ENCODE data around the gene FMN2. TPM values are rescaled to one million over a fixed set of nuclear protein-coding genes. Genes with fewer than 3 reads are reported as not detected.

The FMN2 gene
- total and polyA plus RNA-seq, 2 experiments from 2014 or later = 0.97 TPM; not detected in 1

DNA sequence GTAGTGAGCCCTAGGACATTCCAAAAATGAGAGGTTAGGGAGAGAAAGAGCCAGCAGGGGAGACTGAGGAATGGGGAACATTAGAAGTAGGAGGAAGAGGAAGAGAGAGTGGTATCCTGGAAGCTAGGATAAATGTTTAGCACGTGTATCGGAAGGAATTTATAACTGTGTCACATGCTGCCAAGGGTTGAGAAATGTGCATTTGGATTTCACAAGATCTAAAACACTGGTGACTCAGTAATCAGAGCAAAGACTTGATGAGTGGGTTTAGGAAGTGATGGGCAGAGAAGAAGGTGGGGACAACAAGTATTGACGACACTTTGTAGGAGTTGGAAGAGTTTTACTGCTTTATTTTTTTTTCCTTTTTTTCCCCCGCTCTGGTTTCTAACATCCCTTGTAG is 193.9 kb downstream of the FMN2 start:
- no peak overlapping the region for H3K4me3 ChIP-seq
- whole genome bisulfite sequencing (ENCODE audit: low lambda C conversion rate, missing lambda C conversion rate) = 93% methylated on average over 4 of the region's 4 CpGs
- no peaks in the 10 kb centered on the region for H3K36me3 ChIP-seq (replicated peaks; ENCODE audit: insufficient read depth, low read depth)
- H3K4me2 ChIP-seq = no peak overlapping the region
- no peaks in the 10 kb centered on the region for H3K27me3 ChIP-seq
- no peak for DNase-seq (ENCODE audit: low spot score)
- no peaks in the 10 kb centered on the region for H3K9me2 ChIP-seq (replicated peaks; ENCODE audit: insufficient read depth)
- H3K4me1 ChIP-seq (ENCODE audit: insufficient read depth) = peaks cover 16% of the 10 kb centered on the region
- no peaks in the 10 kb centered on the region for H3K79me2 ChIP-seq
- no peaks in the 10 kb centered on the region for H3K9me3 ChIP-seq (ENCODE audit: low read depth)
- H2AFZ ChIP-seq = no peak overlapping the region
- H3K27ac ChIP-seq = no peak overlapping the region
- no peaks in the 10 kb centered on the region for H4K20me1 ChIP-seq (ENCODE audit: insufficient read depth, poor library complexity, severe bottlenecking)
- TF ChIP-seq EZH2 (IDR thresholded peaks at IDR 0.05; ENCODE audit: borderline replicate concordance) (no peak), EZH2phosphoT487 (IDR thresholded peaks at IDR 0.05; ENCODE audit: low read depth, severe bottlenecking, unreplicated experiment) (no peak)
- TF ChIP-seq, protein P1, sequence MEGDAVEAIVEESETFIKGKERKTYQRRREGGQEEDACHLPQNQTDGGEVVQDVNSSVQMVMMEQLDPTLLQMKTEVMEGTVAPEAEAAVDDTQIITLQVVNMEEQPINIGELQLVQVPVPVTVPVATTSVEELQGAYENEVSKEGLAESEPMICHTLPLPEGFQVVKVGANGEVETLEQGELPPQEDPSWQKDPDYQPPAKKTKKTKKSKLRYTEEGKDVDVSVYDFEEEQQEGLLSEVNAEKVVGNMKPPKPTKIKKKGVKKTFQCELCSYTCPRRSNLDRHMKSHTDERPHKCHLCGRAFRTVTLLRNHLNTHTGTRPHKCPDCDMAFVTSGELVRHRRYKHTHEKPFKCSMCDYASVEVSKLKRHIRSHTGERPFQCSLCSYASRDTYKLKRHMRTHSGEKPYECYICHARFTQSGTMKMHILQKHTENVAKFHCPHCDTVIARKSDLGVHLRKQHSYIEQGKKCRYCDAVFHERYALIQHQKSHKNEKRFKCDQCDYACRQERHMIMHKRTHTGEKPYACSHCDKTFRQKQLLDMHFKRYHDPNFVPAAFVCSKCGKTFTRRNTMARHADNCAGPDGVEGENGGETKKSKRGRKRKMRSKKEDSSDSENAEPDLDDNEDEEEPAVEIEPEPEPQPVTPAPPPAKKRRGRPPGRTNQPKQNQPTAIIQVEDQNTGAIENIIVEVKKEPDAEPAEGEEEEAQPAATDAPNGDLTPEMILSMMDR (IDR thresholded peaks at IDR 0.05; ENCODE audit: poor library complexity) = no peak

- Histone ChIP-seq H3K9me2 (replicated peaks; ENCODE audit: insufficient read depth) (no peaks in the 10 kb centered on the region), H3K4me3 (no peak overlapping the region), H3K27me3 (no peaks in the 10 kb centered on the region), H3K9me3 (ENCODE audit: low read depth) (no peaks in the 10 kb centered on the region), H3K4me1 (ENCODE audit: insufficient read depth) (peaks cover 4% of the 10 kb centered on the region), H3K79me2 (no peaks in the 10 kb centered on the region), H3K27ac (no peak overlapping the region), H2AFZ (no peak overlapping the region), H4K20me1 (ENCODE audit: insufficient read depth, poor library complexity, severe bottlenecking) (no peaks in the 10 kb centered on the region), H3K4me2 (no peak overlapping the region), H3K36me3 (replicated peaks; ENCODE audit: insufficient read depth, low read depth) (no peaks in the 10 kb centered on the region)
- TF ChIP-seq EZH2 (IDR thresholded peaks at IDR 0.05; ENCODE audit: borderline replicate concordance) (no peak), EZH2phosphoT487 (IDR thresholded peaks at IDR 0.05; ENCODE audit: low read depth, severe bottlenecking, unreplicated experiment) (no peak)
- TF ChIP-seq, protein P1 (IDR thresholded peaks at IDR 0.05; ENCODE audit: poor library complexity) = no peak
- DNase-seq (ENCODE audit: low spot score) = no peak
- WGBS (ENCODE audit: low lambda C conversion rate, missing lambda C conversion rate) = 100% methylated on average over 1 of the region's 1 CpG
Observed at GRCh38 chr1:240287722-240288121, 196.0 kb downstream of the FMN2 start.

DNA sequence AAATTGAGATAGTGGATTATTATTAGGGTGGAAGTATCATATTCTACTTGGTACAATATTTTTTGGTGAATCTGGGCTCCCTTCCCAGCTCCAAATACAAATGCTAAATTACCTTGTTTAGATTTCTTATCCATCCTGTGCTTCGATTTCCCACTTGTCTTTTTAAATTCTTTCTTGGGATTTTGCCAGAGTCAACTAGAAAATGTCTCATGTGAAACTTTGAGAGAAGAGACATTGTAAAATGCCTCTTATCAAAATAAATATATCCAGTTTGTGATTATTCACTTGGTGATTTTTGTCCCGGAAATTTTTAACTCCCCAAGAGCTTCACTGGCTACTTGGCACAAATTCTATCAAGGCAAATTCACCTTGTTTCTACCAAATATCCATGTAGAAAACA is 202.0 kb downstream of the FMN2 start:
- H3K4me3 ChIP-seq = no peak overlapping the region
- no peaks in the 10 kb centered on the region for H4K20me1 ChIP-seq (ENCODE audit: insufficient read depth, poor library complexity, severe bottlenecking)
- H3K79me2 ChIP-seq = no peaks in the 10 kb centered on the region
- no peaks in the 10 kb centered on the region for H3K36me3 ChIP-seq (replicated peaks; ENCODE audit: insufficient read depth, low read depth)
- DNase-seq (ENCODE audit: low spot score) = no peak
- H3K4me1 ChIP-seq (ENCODE audit: insufficient read depth) = no peaks in the 10 kb centered on the region
- TF ChIP-seq, protein P1 (IDR thresholded peaks at IDR 0.05; ENCODE audit: poor library complexity) = no peak
- TF ChIP-seq EZH2 (IDR thresholded peaks at IDR 0.05; ENCODE audit: borderline replicate concordance) = no peak
- TF ChIP-seq EZH2phosphoT487 (IDR thresholded peaks at IDR 0.05; ENCODE audit: low read depth, severe bottlenecking, unreplicated experiment) = no peak
- H2AFZ ChIP-seq = no peak overlapping the region
- H3K27ac ChIP-seq = no peak overlapping the region
- 52% methylated on average over 2 of the region's 2 CpGs for WGBS (ENCODE audit: low lambda C conversion rate, missing lambda C conversion rate)
- no peaks in the 10 kb centered on the region for H3K9me3 ChIP-seq (ENCODE audit: low read depth)
- no peaks in the 10 kb centered on the region for H3K27me3 ChIP-seq
- H3K9me2 ChIP-seq (replicated peaks; ENCODE audit: insufficient read depth) = no peaks in the 10 kb centered on the region
- no peak overlapping the region for H3K4me2 ChIP-seq

- Histone ChIP-seq H3K79me2 (no peaks in the 10 kb centered on the region), H3K36me3 (replicated peaks; ENCODE audit: insufficient read depth, low read depth) (no peaks in the 10 kb centered on the region), H3K27me3 (no peaks in the 10 kb centered on the region), H3K4me3 (no peak overlapping the region), H3K4me2 (no peak overlapping the region), H2AFZ (no peak overlapping the region), H3K4me1 (ENCODE audit: insufficient read depth) (no peaks in the 10 kb centered on the region), H3K9me3 (ENCODE audit: low read depth) (no peaks in the 10 kb centered on the region), H3K9me2 (replicated peaks; ENCODE audit: insufficient read depth) (no peaks in the 10 kb centered on the region), H3K27ac (no peak overlapping the region), H4K20me1 (ENCODE audit: insufficient read depth, poor library complexity, severe bottlenecking) (no peaks in the 10 kb centered on the region)
- TF ChIP-seq, protein P1 (IDR thresholded peaks at IDR 0.05; ENCODE audit: poor library complexity) = peak; percentile 10
- TF ChIP-seq EZH2phosphoT487 (IDR thresholded peaks at IDR 0.05; ENCODE audit: low read depth, severe bottlenecking, unreplicated experiment) = no peak
- TF ChIP-seq EZH2 (IDR thresholded peaks at IDR 0.05; ENCODE audit: borderline replicate concordance) = no peak
- WGBS (ENCODE audit: low lambda C conversion rate, missing lambda C conversion rate) = 31% methylated on average over 3 of the region's 3 CpGs
- DNase-seq (ENCODE audit: low spot score) = no peak
Observed at GRCh38 chr1:240294566-240294965, 202.9 kb downstream of the FMN2 start.
